Measurements from ENCODE around the gene GAS1. TPM values are rescaled to one million over a fixed set of nuclear protein-coding genes. Genes with fewer than 3 reads are reported as not detected.

Gene GAS1
- total RNA-seq, 4 donors from 2014 or later: 3.4 to 49.2 (median 13.0) TPM

GRCh38 chr9:86945728-86946200 is 1.5 kb downstream of the GAS1 start:
- DNase-seq: no peak
- WGBS, 2 donors: 20% methylated on average over 19 of the region's 62 CpGs; no CpG with 5 or more reads in 1 of the 2 donors
- intact Hi-C loops (cut with DNase I): loop anchor here (5.0 kb wide), 1 partner anchor 458 kb away; no protein-coding TSS in a partner anchor
- TF ChIP-seq CTCF (IDR thresholded peaks at IDR 0.05) (peak in 3 of 6 experiments; percentile 6 to 35 (median 30)), POLR2A (IDR thresholded peaks at IDR 0.05) (no peak)
- Histone ChIP-seq H3K36me3 (no peaks in the 10 kb centered on the region), H3K9me3 (no peaks in the 10 kb centered on the region), H3K27me3 (peaks cover 0 to 44% (median 0%) of the 10 kb centered on the region in 4 donors), H3K4me3 (peak overlapping the region; percentile 69 to 92 (median 77)), H3K27ac (peak overlapping the region; percentile 80 to 94 (median 90)), H3K4me1 (peaks cover 4 to 49% (median 13%) of the 10 kb centered on the region in 3 donors)

- Histone ChIP-seq H3K4me1 (peaks cover 4 to 49% (median 13%) of the 10 kb centered on the region in 3 donors), H3K4me3 (peak overlapping the region; percentile 69 to 92 (median 77)), H3K9me3 (no peaks in the 10 kb centered on the region), H3K27ac (peak overlapping the region; percentile 80 to 94 (median 90)), H3K36me3 (no peaks in the 10 kb centered on the region), H3K27me3 (peaks cover 0 to 44% (median 0%) of the 10 kb centered on the region in 4 donors)
- DNase-seq: no peak
- WGBS, 2 donors: 30 to 48% methylated on average over 7 to 10 of the region's 27 CpGs
- intact Hi-C loops (cut with DNase I): loop anchor here (5.0 kb wide), 1 partner anchor 458 kb away; no protein-coding TSS in a partner anchor
- no peak for TF ChIP-seq POLR2A (IDR thresholded peaks at IDR 0.05)
- TF ChIP-seq CTCF (IDR thresholded peaks at IDR 0.05): no peak
Observed at GRCh38 chr9:86944796-86945727, 2.2 kb downstream of the GAS1 start.

GRCh38 chr9:86943201-86944113 is 3.8 kb downstream of the GAS1 start:
- Histone ChIP-seq H3K4me3 (peak overlapping the region in 2 of 4 donors; percentile 83 to 92), H3K36me3 (no peaks in the 10 kb centered on the region), H3K27ac (peak overlapping the region in 2 of 4 donors; percentile 17 to 25), H3K4me1 (peaks cover 4 to 38% (median 8%) of the 10 kb centered on the region in 3 donors), H3K27me3 (peaks cover 0 to 53% (median 0%) of the 10 kb centered on the region in 4 donors), H3K9me3 (no peaks in the 10 kb centered on the region)
- DNase-seq: no peak
- 51 to 52% methylated on average over 12 of the region's 12 CpGs for whole genome bisulfite sequencing, 2 donors
- TF ChIP-seq POLR2A (IDR thresholded peaks at IDR 0.05): no peak
- TF ChIP-seq CTCF (IDR thresholded peaks at IDR 0.05): no peak
- intact Hi-C loops (cut with DNase I): no loop called here

- no peak for DNase-seq
- WGBS, 2 donors: 64 to 72% methylated on average over 10 of the region's 10 CpGs
Observed at GRCh38 chr9:86942281-86943200, 4.8 kb downstream of the GAS1 start.

More at GRCh38 chr9:86942281-86943200, 4.8 kb downstream of the GAS1 start:
- Histone ChIP-seq H3K36me3 (no peaks in the 10 kb centered on the region), H3K4me1 (peaks cover 4 to 31% (median 8%) of the 10 kb centered on the region in 3 donors), H3K27me3 (peaks cover 0 to 53% (median 0%) of the 10 kb centered on the region in 4 donors), H3K4me3 (no peak overlapping the region), H3K9me3 (no peaks in the 10 kb centered on the region), H3K27ac (peak overlapping the region in 1 of 4 donors; percentile 17)
- intact Hi-C loops (cut with DNase I): no loop called here
- TF ChIP-seq CTCF (IDR thresholded peaks at IDR 0.05) (no peak), POLR2A (IDR thresholded peaks at IDR 0.05) (no peak)
